Measurements from ENCODE around the gene FAM131A.

DNA sequence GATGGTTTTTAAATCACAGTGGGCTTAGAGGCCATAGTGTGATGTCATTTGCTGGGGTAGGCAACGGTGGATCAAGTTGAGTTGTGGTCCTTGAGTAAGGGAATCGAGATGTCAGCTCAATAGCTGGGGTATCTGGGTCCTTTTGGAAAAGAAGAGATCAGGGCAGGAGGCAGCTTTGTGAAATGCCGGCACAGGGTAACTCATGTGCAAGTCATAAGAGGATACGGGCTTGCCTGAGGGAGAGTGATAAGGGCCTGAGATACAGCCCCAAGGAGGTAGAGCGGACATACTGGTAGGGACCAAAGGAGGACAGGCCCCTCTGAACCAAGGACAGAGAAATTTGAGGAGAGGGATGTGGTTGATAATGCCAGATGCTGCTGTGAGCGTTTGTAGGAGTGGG lies 4.2 kb upstream of the FAM131A start:
- TF ChIP-seq, protein P1, sequence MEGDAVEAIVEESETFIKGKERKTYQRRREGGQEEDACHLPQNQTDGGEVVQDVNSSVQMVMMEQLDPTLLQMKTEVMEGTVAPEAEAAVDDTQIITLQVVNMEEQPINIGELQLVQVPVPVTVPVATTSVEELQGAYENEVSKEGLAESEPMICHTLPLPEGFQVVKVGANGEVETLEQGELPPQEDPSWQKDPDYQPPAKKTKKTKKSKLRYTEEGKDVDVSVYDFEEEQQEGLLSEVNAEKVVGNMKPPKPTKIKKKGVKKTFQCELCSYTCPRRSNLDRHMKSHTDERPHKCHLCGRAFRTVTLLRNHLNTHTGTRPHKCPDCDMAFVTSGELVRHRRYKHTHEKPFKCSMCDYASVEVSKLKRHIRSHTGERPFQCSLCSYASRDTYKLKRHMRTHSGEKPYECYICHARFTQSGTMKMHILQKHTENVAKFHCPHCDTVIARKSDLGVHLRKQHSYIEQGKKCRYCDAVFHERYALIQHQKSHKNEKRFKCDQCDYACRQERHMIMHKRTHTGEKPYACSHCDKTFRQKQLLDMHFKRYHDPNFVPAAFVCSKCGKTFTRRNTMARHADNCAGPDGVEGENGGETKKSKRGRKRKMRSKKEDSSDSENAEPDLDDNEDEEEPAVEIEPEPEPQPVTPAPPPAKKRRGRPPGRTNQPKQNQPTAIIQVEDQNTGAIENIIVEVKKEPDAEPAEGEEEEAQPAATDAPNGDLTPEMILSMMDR (IDR thresholded peaks at IDR 0.05; ENCODE audit: insufficient read depth, low read length, poor library complexity, severe bottlenecking), result no peak
- no peak for TF ChIP-seq EZH2phosphoT487 (conservative IDR thresholded peaks at IDR 0.05; ENCODE audit: low read length)

All from SU-DHL-6 (cell line).